ENCODE data around the gene TREM2. TPM values are rescaled to one million over a fixed set of nuclear protein-coding genes. Genes with fewer than 3 reads are reported as not detected.
"Not testable (repeated sequence)": the region's sequence is repeated elsewhere in the genome, so short reads cannot be mapped to it uniquely, and the experiment has no call there.

Gene TREM2
- 8.4 TPM for polyA plus RNA-seq (ENCODE audit: insufficient read length)

- DNase-seq = no peak
These were observed at the start of gene TREM2 for GRCh38 chr6:41162687-41163418. Gene TREM2, minus strand, starts transcription at chr6:41163116. Its CDS starts 34 bp downstream, at chr6:41163082.

GRCh38 chr6:41209547-41210320 is 46.8 kb upstream of the TREM2 start:
- no peak for DNase-seq

DNA sequence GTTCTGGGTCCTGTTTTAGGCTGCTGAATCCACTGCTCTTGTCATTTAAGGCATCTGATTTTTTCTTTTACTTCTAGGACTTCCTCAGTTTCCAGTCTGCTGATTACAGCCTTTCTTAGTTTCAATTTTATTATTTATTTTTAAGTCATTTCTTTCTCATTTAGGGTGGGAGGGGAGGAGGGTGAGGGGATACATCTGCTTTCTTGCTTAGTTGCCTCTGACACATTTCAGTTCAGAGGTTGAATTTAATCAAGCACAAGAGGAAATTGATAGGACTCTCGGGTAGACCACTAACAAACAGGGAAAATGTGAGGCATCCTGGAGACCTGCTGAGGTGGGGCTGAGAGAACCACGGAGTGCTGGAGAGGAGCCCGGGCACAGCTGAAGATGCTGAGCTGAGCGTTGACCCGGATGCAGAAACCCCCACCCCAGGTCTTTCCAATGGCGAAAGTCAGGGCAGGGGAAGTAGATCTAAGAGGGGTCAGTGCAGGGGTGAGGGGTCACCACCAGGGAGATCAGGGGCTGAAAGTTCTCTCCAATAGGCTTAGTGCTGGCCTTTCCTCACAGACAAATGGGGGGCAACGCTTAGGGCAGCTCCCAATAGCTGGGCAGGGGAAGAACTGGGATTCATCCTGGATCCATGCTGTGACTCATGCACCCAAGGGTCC is 45.7 kb upstream of the TREM2 start:
- no peak for DNase-seq

- DNase-seq = no peak
These were observed 41.2 kb upstream of the TREM2 start for GRCh38 chr6:41204156-41204555.

DNA sequence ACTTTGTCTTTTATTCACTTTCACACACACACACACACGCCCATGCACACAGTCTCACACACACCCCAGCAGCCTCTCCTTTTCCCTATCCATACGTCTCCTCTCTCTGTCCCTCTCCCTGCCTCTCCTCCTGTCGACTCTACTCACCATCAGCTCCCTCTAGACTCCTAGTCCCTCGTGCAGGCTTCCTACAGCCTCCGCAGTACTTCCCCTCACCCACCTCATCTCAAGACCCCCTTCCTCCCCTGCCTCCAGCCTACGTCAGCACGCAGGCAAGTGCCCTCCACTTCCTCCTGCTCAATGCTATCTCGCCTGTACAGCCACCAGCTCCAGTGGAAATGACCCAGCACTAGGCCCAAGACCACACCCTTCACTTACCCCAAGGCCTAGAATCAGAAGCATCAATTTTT is 38.9 kb upstream of the TREM2 start:
- no peak for DNase-seq

GRCh38 chr6:41200901-41201763 is 38.2 kb upstream of the TREM2 start, which contains the start of gene TREML2:
Gene TREML2, minus strand, starts transcription at chr6:41201149. Its CDS starts 141 bp downstream, at chr6:41201008.
- no peak for DNase-seq

GRCh38 chr6:41200296-41200900 is 37.5 kb upstream of the TREM2 start:
- no peak for DNase-seq

GRCh38 chr6:41199552-41200246 is 36.8 kb upstream of the TREM2 start:
- DNase-seq = no peak

DNA sequence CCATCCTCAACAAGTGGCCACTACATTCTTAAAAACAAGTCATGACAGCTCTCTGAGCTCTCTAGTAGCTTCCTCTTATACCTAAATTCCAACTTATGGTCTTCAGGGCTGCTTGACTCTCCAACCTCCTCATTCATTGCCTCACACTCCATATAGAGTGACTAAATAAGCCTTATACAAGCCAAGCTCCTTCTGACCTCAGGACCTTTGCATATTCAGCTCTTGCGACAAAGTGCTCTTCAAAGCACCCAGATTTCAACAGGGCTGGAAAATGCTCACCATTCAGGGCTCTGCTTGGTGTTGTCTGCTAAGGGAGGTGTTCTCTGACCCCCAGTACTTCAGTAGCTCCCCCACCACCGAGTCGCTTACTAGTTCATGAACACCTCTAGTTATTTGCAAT is 34.3 kb upstream of the TREM2 start:
- no peak for DNase-seq

DNA sequence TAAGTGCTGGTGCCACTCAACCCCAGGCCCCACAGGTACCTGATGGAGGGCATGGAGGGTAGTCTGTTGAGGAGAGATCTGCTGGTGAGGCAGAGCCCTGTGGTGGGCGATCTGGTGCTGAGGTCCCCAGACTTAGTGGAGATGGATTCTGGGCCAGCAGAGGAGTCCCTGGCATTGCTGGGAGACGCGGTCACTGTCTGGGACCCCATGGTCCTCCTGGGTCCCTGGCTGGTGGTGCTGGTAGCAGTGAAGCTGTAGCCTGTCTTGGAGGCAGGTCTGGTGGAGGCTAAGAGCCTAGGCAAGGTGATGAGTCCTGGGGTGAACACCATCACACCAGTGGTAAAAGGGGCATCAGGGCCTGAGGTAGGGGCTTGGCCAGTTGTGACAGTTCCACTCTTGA is 31.5 kb upstream of the TREM2 start:
- no peak for DNase-seq

DNA sequence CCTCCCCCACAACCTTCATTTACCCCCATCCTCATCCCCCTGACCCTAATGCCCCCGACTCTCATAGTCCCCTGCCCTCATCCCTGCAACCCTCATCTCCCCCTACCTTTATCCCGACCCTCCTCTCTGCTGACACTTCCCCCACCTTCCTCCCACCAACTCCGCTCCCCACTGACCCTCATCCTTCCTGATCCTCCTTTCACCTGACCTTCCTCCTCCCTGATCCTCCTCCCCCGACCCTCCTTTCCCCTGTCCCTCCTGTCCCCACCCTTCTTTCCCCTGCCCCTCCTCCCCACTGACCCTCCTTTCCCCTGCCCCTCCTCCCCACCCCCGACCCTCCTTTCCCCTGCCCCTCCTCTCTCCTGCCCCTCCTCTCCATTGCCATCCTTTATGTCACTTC is 31.0 kb upstream of the TREM2 start:
- DNase-seq = no peak

DNA sequence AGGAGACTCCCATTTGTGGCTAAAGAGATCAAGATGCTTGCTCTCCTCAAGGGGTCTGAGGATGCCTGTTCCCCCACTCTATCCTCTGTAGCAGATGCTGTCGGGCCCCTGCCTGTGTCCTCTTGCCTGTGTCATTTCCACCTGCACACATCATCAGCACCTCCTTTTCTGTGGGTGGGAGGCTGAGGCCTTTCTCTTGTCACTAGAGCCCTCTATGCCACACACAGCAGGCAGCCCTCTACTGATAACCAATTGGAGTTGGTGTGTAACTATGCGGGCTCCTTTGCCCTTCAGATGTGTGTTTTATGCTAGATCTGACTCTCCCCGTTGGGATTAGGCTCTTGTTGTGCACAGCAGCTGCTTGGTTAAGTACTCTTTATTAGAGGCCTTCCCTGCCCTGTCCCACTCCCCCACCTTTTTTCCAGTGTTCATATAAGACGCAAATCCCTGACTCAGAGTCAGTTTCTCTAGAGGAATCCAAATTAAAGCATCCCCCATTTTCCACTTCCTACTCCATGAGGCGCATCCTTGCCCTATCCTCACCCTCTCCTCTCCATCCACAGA is 30.3 kb upstream of the TREM2 start:
- no peak for DNase-seq

DNA sequence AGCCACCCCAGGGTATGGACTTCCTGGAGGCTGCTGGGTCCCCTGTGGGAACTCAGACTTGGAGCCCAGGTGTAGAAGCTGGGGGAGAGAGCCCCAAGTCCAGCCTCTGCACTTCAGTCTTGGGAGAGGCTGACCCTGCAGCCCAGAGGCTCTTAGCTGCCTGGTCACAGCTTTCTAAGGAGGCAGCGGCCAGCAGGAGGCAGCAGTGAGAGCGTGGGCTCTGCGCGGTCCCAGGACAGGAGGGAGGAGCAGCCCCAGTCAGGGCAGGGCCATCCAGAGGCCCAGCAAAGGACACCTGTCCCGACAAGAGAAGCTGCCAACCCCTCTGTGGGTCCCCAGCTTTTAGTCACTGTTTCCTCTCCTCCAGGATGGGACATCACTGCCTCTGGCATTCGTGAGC is 28.7 kb upstream of the TREM2 start:
- DNase-seq = no peak

DNA sequence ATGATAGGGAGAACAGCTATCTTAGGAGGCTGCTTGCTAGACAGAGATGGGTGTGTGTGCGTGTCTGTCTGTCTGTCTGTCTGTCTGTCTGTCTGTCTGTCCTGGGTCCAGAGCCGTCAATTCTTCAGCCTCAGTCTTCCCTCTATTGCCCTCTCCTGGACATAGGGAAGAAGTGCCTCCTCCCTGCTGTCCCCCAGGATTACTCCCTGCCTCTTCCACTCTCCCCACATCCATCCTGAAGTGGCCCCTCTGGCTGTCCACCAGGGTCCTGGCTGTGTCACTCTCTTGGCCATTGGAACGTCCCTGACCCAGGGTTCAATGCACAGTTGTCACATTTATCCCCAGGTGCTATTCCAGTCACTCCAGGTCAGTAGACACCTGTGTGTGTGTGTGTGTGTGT is 27.9 kb upstream of the TREM2 start:
- no peak for DNase-seq

GRCh38 chr6:41189967-41190366 is 27.1 kb upstream of the TREM2 start:
- no peak for DNase-seq

- not testable (repeated sequence) for DNase-seq
These were observed 26.1 kb upstream of the TREM2 start for GRCh38 chr6:41189046-41189445.

DNA sequence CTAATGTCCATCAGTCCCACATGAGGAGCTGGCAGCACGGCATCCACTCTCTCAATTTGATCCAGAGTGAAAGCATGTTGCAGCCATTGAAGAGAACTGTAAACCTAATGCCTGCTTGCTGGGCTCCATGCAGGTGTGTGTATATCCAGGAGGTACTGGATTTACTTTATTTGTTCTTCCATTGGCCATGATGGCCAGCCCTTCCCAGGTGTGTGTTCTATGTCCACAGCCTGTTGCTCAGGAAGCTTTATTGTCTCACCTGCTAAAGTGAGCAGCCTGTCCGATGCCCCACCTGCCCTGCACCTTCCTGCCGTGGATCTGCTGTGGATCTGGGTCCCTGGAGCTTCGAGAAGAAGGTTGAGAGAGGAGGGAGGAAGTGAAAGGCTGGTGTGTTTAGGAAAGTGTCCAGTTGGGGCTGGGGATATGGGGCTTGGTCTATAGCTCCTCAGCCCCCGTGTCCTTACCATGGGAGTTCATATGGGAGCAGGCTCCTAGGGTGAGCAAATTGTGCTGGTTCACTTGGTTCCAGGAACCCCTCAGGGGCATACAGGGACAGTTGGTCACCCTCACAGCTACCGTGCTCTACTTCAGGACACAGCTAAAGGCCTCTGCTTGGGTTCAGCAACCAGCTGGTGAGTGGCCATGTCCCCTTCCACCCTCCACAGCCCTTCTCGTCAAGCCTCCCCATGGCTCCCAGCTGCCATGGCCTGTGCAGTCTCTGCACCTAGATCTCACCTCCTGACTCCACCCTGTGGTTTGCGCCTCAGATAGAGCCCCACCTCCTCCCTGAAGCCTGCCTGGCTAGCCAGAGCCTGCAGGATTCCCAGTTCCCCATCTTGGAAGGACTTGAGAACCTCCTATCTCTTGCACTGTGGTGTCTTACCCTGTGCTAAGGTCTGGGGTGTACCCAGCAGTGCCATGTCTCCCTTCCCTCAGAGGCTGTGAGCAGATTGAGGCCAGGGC is 25.3 kb upstream of the TREM2 start:
- DNase-seq = no peak

DNA sequence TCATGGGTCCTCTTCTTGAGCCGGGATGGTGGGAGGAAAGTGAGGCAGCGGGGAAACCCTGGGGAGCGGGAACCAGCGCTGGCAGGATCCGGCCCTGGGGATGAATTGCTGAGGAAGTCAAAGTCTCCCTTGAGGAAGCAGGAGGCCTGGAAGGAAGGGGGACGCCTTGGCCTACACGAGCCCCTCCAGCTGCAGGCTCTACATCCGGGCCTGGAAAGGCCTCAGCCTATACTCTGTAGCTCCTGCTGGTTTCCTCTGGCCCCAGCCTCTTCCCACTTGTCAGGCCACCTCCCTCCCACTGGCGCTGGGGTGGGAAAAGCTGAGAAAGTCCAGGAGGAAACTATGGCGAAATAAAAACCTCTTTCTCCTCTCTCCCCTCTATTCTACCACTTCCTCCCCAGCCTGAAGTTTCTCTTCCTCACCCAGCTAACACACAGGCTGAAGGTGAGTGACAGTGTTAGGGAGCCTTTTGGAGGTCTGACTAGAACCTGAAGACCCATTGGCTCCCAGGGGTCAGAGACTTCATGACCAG is 23.2 kb upstream of the TREM2 start:
- no peak for DNase-seq

DNA sequence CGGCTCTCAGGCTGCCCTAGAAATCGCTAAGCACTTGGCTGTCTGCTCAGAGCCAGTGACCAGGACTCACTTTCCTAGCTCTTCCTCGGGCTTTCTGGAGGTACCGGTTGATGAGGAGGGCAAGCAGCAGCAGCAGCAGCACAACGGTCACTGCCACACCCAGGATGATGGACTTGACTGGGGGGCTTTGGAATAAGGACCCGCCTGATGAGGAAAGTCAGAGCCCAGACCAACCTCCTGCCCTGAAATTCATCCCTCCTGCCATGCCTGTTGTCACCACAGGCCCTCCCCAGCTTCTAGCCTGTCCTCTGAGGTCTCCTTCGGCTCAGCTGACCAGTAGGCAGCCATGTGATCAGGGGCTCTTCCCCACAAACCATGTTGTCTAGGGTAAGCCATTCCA is 21.8 kb upstream of the TREM2 start:
- no peak for DNase-seq

Data from hindlimb muscle (tissue), 1 donor.